Immature natural killer cell (primary cell): ENCODE results near the gene TMPRSS6. TPM values are rescaled to one million over a fixed set of nuclear protein-coding genes. Genes with fewer than 3 reads are reported as not detected.

Source experiments
- DNase-seq, 3 donors: peaks; one replicate each; pipeline ENCODE4 v3.0.0; 2022; ENCODE audit warnings: mixed read lengths in 1 of 3
- H3K27ac Mint-ChIP-seq, 6 donors: one replicate each; pipeline ENCODE4 v1.8.0; 2020; ENCODE audit warnings: mixed read lengths in 6 of 6, mild to moderate bottlenecking in 5 of 6, inconsistent platforms in 4 of 6, moderate library complexity in 3 of 6
- H3K27me3 Mint-ChIP-seq, 3 donors: one replicate each; pipeline ENCODE4 v1.8.0; 2020 to 2021; ENCODE audit warnings: low read depth in 3 of 3, mild to moderate bottlenecking in 3 of 3, mixed read lengths in 3 of 3, moderate library complexity in 3 of 3, inconsistent platforms in 1 of 3
- H3K36me3 Mint-ChIP-seq, 3 donors: one replicate each; pipeline ENCODE4 v1.8.0; 2020; ENCODE audit warnings: mixed read lengths in 3 of 3, inconsistent platforms in 2 of 3, mild to moderate bottlenecking in 2 of 3
- H3K4me1 Mint-ChIP-seq, 2 donors: one replicate each; pipeline ENCODE4 v1.8.0; 2020; ENCODE audit warnings: inconsistent platforms in 2 of 2, mild to moderate bottlenecking in 2 of 2, mixed read lengths in 2 of 2, moderate library complexity in 1 of 2
- H3K4me3 Mint-ChIP-seq, 5 donors: one replicate each; pipeline ENCODE4 v1.8.0; 2020; ENCODE audit warnings: mild to moderate bottlenecking in 5 of 5, mixed read lengths in 5 of 5, inconsistent platforms in 3 of 5, moderate library complexity in 3 of 5
- H3K9me3 Mint-ChIP-seq, 6 donors: one replicate each; pipeline ENCODE4 v1.8.0; 2020; ENCODE audit warnings: mild to moderate bottlenecking in 6 of 6, mixed read lengths in 6 of 6, inconsistent platforms in 4 of 6, moderate library complexity in 3 of 6
- polyA plus RNA-seq, 3 donors: library from polyadenylated mRNA; unstranded; fragments of 300-500 nt; fragmentation: Illumina TruSeq; gene quantifications; one replicate each; pipeline ENCODE4 v1.2.3, GENCODE V29; 2021

TMPRSS6 gene
- polyA plus RNA-seq, 3 donors from 2014 or later = 0.28 to 0.52 TPM; not detected in 1

GRCh38 chr22:37086184-37086583 lies 23.3 kb downstream of the TMPRSS6 start:
- no peak overlapping the region for H3K27ac Mint-ChIP-seq
- H3K4me1 Mint-ChIP-seq = peaks cover 0 to 1% of the 10 kb centered on the region in 2 donors

GRCh38 chr22:37084385-37084784 lies 25.1 kb downstream of the TMPRSS6 start:
- no peak overlapping the region for H3K4me3 Mint-ChIP-seq
- H3K27me3 Mint-ChIP-seq = peaks cover 6 to 9% (median 9%) of the 10 kb centered on the region in 3 donors
- H3K9me3 Mint-ChIP-seq = no peaks in the 10 kb centered on the region
- H3K27ac Mint-ChIP-seq = peak overlapping the region in 1 of 6 donors; percentile 56
- no peak for DNase-seq
- H3K4me1 Mint-ChIP-seq = peaks cover 13 to 18% of the 10 kb centered on the region in 2 donors
- no peaks in the 10 kb centered on the region for H3K36me3 Mint-ChIP-seq

More at GRCh38 chr22:37086184-37086583, 23.3 kb downstream of the TMPRSS6 start:
- Mint-ChIP-seq H3K4me3 (no peak overlapping the region), H3K9me3 (no peaks in the 10 kb centered on the region), H3K27me3 (peaks cover 0 to 6% (median 1%) of the 10 kb centered on the region in 3 donors), H3K36me3 (no peaks in the 10 kb centered on the region)
- no peak for DNase-seq

- no peak for DNase-seq
- no peak overlapping the region for H3K4me3 Mint-ChIP-seq
- no peaks in the 10 kb centered on the region for H3K36me3 Mint-ChIP-seq
- peaks cover 17 to 22% of the 10 kb centered on the region in 2 donors for H3K4me1 Mint-ChIP-seq
- peak overlapping the region in 3 of 6 donors; percentile 41 to 99 (median 45) for H3K27ac Mint-ChIP-seq
- peaks cover 7 to 12% (median 11%) of the 10 kb centered on the region in 3 donors for H3K27me3 Mint-ChIP-seq
- no peaks in the 10 kb centered on the region for H3K9me3 Mint-ChIP-seq
Observed at GRCh38 chr22:37083914-37084313, 25.6 kb downstream of the TMPRSS6 start.

GRCh38 chr22:37082251-37082873 lies 27.2 kb downstream of the TMPRSS6 start:
- H3K27me3 Mint-ChIP-seq = peaks cover 5 to 12% (median 7%) of the 10 kb centered on the region in 3 donors
- no peak for DNase-seq
- H3K4me1 Mint-ChIP-seq = peaks cover 31 to 34% of the 10 kb centered on the region in 2 donors
- H3K4me3 Mint-ChIP-seq = no peak overlapping the region
- H3K27ac Mint-ChIP-seq = peak overlapping the region in 4 of 6 donors; percentile 73 to 99 (median 82)
- H3K9me3 Mint-ChIP-seq = no peaks in the 10 kb centered on the region
- no peaks in the 10 kb centered on the region for H3K36me3 Mint-ChIP-seq

GRCh38 chr22:37080838-37081237 lies 28.7 kb downstream of the TMPRSS6 start:
- H3K36me3 Mint-ChIP-seq = no peaks in the 10 kb centered on the region
- H3K27me3 Mint-ChIP-seq = peaks cover 5 to 13% (median 7%) of the 10 kb centered on the region in 3 donors
- DNase-seq = no peak
- H3K9me3 Mint-ChIP-seq = no peaks in the 10 kb centered on the region
- peak overlapping the region; percentile 77 to 99 (median 90) for H3K27ac Mint-ChIP-seq
- H3K4me1 Mint-ChIP-seq = peaks cover 31 to 34% of the 10 kb centered on the region in 2 donors
- no peak overlapping the region for H3K4me3 Mint-ChIP-seq

- no peaks in the 10 kb centered on the region for H3K9me3 Mint-ChIP-seq
- DNase-seq = no peak
- H3K27ac Mint-ChIP-seq = peak overlapping the region; percentile 95 to 99 (median 98)
- no peaks in the 10 kb centered on the region for H3K36me3 Mint-ChIP-seq
- H3K4me1 Mint-ChIP-seq = peaks cover 31 to 34% of the 10 kb centered on the region in 2 donors
- peak overlapping the region in 3 of 5 donors; percentile 7 to 77 (median 74) for H3K4me3 Mint-ChIP-seq
- H3K27me3 Mint-ChIP-seq = peaks cover 5 to 13% (median 7%) of the 10 kb centered on the region in 3 donors
Observed at GRCh38 chr22:37080438-37080837, 29.1 kb downstream of the TMPRSS6 start.

GRCh38 chr22:37079668-37080171 lies 29.8 kb downstream of the TMPRSS6 start:
- DNase-seq = peak; percentile 92 to 93 (median 92)
- H3K27ac Mint-ChIP-seq = peak overlapping the region; percentile 95 to 99 (median 98)
- peaks cover 5 to 12% (median 7%) of the 10 kb centered on the region in 3 donors for H3K27me3 Mint-ChIP-seq
- H3K36me3 Mint-ChIP-seq = no peaks in the 10 kb centered on the region
- H3K4me1 Mint-ChIP-seq = peaks cover 31 to 34% of the 10 kb centered on the region in 2 donors
- peak overlapping the region; percentile 56 to 77 (median 73) for H3K4me3 Mint-ChIP-seq
- no peaks in the 10 kb centered on the region for H3K9me3 Mint-ChIP-seq

GRCh38 chr22:37079158-37079557 lies 30.4 kb downstream of the TMPRSS6 start:
- Mint-ChIP-seq H3K4me3 (peak overlapping the region; percentile 42 to 77 (median 73)), H3K4me1 (peaks cover 31 to 34% of the 10 kb centered on the region in 2 donors)

GRCh38 chr22:37077802-37078448 lies 31.6 kb downstream of the TMPRSS6 start:
- peaks cover 31 to 34% of the 10 kb centered on the region in 2 donors for H3K4me1 Mint-ChIP-seq
- H3K36me3 Mint-ChIP-seq = no peaks in the 10 kb centered on the region
- H3K4me3 Mint-ChIP-seq = peak overlapping the region in 4 of 5 donors; percentile 54 to 77 (median 63)
- H3K27ac Mint-ChIP-seq = peak overlapping the region; percentile 81 to 99 (median 97)
- peaks cover 5 to 12% (median 7%) of the 10 kb centered on the region in 3 donors for H3K27me3 Mint-ChIP-seq
- H3K9me3 Mint-ChIP-seq = no peaks in the 10 kb centered on the region
- DNase-seq = peak; percentile 79 to 82 (median 80)

More at GRCh38 chr22:37079158-37079557, 30.4 kb downstream of the TMPRSS6 start:
- Mint-ChIP-seq H3K27me3 (peaks cover 5 to 12% (median 7%) of the 10 kb centered on the region in 3 donors), H3K27ac (peak overlapping the region; percentile 95 to 99 (median 98)), H3K36me3 (no peaks in the 10 kb centered on the region), H3K9me3 (no peaks in the 10 kb centered on the region)
- DNase-seq = no peak

GRCh38 chr22:37075822-37076433 lies 33.6 kb downstream of the TMPRSS6 start:
- Mint-ChIP-seq H3K9me3 (no peaks in the 10 kb centered on the region), H3K27ac (peak overlapping the region in 1 of 6 donors; percentile 37), H3K4me3 (no peak overlapping the region), H3K4me1 (peaks cover 30 to 31% of the 10 kb centered on the region in 2 donors), H3K36me3 (no peaks in the 10 kb centered on the region), H3K27me3 (peaks cover 5 to 12% (median 7%) of the 10 kb centered on the region in 3 donors)
- DNase-seq = no peak

GRCh38 chr22:37075046-37075445 lies 34.5 kb downstream of the TMPRSS6 start:
- Mint-ChIP-seq H3K27ac (no peak overlapping the region), H3K4me3 (no peak overlapping the region), H3K27me3 (peaks cover 5 to 9% (median 7%) of the 10 kb centered on the region in 3 donors), H3K4me1 (peaks cover 23 to 25% of the 10 kb centered on the region in 2 donors), H3K36me3 (no peaks in the 10 kb centered on the region), H3K9me3 (no peaks in the 10 kb centered on the region)
- DNase-seq = no peak

- H3K4me1 Mint-ChIP-seq = peaks cover 18 to 20% of the 10 kb centered on the region in 2 donors
- H3K27me3 Mint-ChIP-seq = peaks cover 4 to 9% (median 6%) of the 10 kb centered on the region in 3 donors
- no peak for DNase-seq
- no peaks in the 10 kb centered on the region for H3K9me3 Mint-ChIP-seq
- H3K4me3 Mint-ChIP-seq = no peak overlapping the region
- H3K36me3 Mint-ChIP-seq = no peaks in the 10 kb centered on the region
- H3K27ac Mint-ChIP-seq = no peak overlapping the region
Observed at GRCh38 chr22:37074537-37074936, 35.0 kb downstream of the TMPRSS6 start.

GRCh38 chr22:37072673-37073072 lies 36.8 kb downstream of the TMPRSS6 start:
- H3K9me3 Mint-ChIP-seq = no peaks in the 10 kb centered on the region
- H3K4me3 Mint-ChIP-seq = no peak overlapping the region
- peaks cover 3 to 11% (median 5%) of the 10 kb centered on the region in 3 donors for H3K27me3 Mint-ChIP-seq
- peaks cover 0 to 1% of the 10 kb centered on the region in 2 donors for H3K4me1 Mint-ChIP-seq
- DNase-seq = no peak
- no peaks in the 10 kb centered on the region for H3K36me3 Mint-ChIP-seq
- no peak overlapping the region for H3K27ac Mint-ChIP-seq
